Measurements from ENCODE around the gene ASIC4. TPM values are rescaled to one million over a fixed set of nuclear protein-coding genes. Genes with fewer than 3 reads are reported as not detected.

Gene ASIC4, protein sequence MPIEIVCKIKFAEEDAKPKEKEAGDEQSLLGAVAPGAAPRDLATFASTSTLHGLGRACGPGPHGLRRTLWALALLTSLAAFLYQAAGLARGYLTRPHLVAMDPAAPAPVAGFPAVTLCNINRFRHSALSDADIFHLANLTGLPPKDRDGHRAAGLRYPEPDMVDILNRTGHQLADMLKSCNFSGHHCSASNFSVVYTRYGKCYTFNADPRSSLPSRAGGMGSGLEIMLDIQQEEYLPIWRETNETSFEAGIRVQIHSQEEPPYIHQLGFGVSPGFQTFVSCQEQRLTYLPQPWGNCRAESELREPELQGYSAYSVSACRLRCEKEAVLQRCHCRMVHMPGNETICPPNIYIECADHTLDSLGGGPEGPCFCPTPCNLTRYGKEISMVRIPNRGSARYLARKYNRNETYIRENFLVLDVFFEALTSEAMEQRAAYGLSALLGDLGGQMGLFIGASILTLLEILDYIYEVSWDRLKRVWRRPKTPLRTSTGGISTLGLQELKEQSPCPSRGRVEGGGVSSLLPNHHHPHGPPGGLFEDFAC
- not detected for total RNA-seq
- long read RNA-seq = 0 reads

DNA sequence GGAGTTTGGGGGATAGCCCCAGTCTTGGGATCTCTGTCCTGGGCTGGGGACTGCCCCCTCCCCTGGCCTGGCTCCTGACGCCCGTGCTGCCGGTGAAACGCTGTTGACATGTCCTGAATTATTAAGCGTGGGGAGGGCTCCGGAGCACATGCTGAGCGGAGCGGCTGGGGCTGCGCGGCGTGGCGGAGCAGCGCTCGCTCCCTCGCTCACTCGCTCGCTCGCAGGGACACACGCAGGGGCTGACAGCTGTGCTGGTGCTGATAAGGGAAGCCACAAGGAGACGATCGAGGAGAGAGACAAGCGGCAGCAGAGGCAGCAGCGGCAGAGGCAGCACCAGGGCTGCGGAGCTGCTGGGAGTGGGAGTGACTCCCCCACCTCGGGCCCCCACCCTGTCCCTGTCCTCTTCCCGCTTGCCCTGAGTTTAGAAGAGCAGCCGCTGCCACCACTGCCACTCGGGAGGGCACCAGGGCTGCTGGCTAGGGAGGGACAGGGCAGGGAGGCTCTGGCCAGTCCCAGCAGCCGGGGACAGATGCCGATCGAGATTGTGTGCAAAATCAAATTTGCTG, at the start of gene ASIC4:
Gene ASIC4, plus strand, starts transcription at position 287 of the 566 bp plus-strand sequence. Its CDS starts 243 bp downstream, at position 530.
- no peak for DNase-seq (ENCODE audit: low spot score)

- no peak for DNase-seq (ENCODE audit: low spot score)
These were observed 48.4 kb upstream of the ASIC4 start for GRCh38 chr2:219465659-219466561.

GRCh38 chr2:219466816-219467735, 47.2 kb upstream of the ASIC4 start:
- DNase-seq (ENCODE audit: low spot score) = no peak

GRCh38 chr2:219467736-219468075, 46.6 kb upstream of the ASIC4 start:
- no peak for DNase-seq (ENCODE audit: low spot score)

DNA sequence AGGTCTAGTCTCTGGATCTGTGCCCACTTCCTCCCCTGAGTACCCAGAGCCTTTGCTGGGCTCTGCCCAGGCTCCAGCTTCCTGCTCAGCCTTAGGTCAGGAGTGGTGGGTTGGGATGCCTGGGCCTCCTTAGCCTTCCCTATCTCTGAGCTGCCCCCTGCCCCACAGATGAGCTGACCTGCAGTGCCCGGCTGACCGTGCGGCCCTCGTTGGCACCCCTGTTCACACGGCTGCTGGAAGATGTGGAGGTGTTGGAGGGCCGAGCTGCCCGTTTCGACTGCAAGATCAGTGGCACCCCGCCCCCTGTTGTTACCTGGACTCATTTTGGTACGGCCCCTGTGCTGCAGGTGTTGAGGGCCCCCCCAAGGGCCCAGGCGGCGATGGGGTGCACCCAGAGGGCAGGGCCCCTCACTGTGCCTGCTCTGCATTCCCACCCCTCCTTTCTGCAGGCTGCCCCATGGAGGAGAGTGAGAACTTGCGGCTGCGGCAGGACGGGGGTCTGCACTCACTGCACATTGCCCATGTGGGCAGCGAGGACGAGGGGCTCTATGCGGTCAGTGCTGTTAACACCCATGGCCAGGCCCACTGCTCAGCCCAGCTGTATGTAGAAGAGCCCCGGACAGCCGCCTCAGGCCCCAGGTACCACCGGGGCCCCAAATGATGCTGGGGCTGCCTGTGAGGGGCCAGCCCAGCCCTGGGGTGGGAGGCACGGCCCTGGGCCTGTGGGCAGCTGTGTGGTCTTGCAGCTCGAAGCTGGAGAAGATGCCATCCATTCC, 45.7 kb upstream of the ASIC4 start:
- DNase-seq (ENCODE audit: low spot score) = no peak

- DNase-seq (ENCODE audit: low spot score) = no peak
These were observed 45.0 kb upstream of the ASIC4 start for GRCh38 chr2:219469186-219469724.

GRCh38 chr2:219470429-219470828, 43.9 kb upstream of the ASIC4 start:
- DNase-seq (ENCODE audit: low spot score) = no peak

DNA sequence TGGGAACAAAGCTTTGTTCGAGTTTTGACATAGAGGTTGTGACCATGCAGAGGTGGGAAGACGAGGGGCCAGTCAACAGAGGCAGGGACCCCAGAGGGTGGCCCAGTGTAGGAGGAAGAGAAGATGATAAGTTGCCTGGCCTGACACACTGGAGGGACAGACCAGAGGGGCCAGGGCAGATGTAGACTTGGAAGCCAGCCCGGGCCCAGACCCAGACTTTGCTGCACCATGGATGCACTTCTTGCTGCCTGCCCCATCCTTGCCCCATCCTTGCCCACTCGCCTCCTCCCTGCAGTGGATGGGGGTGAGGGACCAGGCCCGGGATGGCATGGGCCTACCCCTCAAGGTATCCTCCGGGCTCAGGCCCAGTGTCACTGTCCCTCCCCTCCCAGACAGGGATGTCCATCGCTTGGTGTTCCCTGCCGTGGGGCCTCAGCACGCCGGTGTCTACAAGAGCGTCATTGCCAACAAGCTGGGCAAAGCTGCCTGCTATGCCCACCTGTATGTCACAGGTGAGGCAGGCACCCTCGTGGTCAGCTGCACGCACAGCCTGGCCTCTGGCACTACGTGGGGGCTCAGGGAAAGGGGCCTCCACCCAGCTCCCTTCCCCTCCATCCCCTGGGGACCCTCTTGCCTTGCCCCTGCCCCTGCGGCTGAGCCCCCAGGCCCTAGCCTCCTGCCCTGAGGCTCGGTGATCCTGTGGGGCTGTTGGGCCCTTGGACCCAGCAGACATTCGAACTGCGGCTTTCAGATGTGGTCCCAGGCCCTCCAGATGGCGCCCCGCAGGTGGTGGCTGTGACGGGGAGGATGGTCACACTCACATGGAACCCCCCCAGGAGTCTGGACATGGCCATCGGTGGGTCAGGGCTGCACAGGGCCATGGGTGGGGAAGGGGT, 42.6 kb upstream of the ASIC4 start:
- no peak for DNase-seq (ENCODE audit: low spot score)

- no peak for DNase-seq (ENCODE audit: low spot score)
These were observed 41.6 kb upstream of the ASIC4 start for GRCh38 chr2:219472629-219473187.

DNA sequence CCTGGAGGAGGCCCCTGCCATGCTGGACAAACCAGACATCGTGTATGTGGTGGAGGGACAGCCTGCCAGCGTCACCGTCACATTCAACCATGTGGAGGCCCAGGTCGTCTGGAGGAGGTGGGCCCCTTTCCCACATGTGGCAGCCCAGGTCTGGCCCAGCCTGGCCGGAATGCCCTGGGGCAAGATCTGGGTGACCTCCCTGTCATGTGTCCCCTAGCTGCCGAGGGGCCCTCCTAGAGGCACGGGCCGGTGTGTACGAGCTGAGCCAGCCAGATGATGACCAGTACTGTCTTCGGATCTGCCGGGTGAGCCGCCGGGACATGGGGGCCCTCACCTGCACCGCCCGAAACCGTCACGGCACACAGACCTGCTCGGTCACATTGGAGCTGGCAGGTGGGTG, 40.8 kb upstream of the ASIC4 start:
- no peak for DNase-seq (ENCODE audit: low spot score)

GRCh38 chr2:219474285-219475060, 39.8 kb upstream of the ASIC4 start:
- no peak for DNase-seq (ENCODE audit: low spot score)

GRCh38 chr2:219475278-219475677, 39.0 kb upstream of the ASIC4 start:
- DNase-seq (ENCODE audit: low spot score) = no peak

- DNase-seq (ENCODE audit: low spot score) = no peak
These were observed 38.3 kb upstream of the ASIC4 start for GRCh38 chr2:219475697-219476651.

DNA sequence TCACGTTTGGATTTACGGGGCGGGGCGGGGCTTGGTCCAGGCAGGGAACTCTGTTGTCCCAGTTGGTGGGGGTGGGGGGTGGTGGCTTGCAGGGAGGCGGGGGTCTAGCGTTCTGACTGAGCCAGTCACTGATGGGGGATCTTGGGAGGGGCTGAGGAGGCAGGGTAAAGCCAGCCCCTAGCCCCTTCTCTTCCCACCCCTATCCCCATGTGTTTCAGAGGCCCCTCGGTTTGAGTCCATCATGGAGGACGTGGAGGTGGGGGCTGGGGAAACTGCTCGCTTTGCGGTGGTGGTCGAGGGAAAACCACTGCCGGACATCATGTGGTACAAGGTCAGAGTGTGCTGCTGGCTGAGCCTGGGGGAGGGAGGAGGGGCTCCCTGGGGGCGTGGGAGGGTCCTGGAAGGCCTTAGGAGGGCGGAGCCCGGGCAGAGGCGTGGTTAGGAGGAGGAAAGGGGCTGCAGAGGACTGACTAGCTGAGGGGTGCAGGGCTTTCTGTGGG, 37.6 kb upstream of the ASIC4 start:
- no peak for DNase-seq (ENCODE audit: low spot score)

DNA sequence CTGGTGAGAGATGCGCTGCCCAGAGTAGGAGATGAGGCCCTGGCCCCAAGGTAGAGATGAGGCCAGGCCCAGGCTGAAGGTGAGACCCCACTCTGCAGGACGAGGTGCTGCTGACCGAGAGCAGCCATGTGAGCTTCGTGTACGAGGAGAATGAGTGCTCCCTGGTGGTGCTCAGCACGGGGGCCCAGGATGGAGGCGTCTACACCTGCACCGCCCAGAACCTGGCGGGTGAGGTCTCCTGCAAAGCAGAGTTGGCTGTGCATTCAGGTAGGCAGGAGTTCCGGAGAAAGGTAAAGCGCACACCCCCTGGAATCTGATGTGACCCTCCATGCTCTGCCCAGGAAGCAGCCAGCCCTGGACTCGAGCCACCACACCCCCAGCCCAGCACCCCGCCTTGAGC, 37.1 kb upstream of the ASIC4 start:
- DNase-seq (ENCODE audit: low spot score) = no peak

- no peak for DNase-seq (ENCODE audit: low spot score)
These were observed 36.5 kb upstream of the ASIC4 start for GRCh38 chr2:219477815-219478214.

Measured in mesenteric fat pad (tissue), 1 donor.